Measurements from ENCODE around the gene ERMARD. TPM values are rescaled to one million over a fixed set of nuclear protein-coding genes. Genes with fewer than 3 reads are reported as not detected.

The ERMARD gene
- total RNA-seq, 1 donor from 2014 or later, result 41.5 TPM

Other genes with a start within 250 kb of the ERMARD start
- 41.5 TPM for gene WDR27, start 49.6 kb upstream of the ERMARD start, total RNA-seq
- gene C6orf120, start 49.5 kb upstream of the ERMARD start, total RNA-seq, result 21.4 TPM
- gene PHF10, start 27.1 kb upstream of the ERMARD start, total RNA-seq, result 54.8 TPM
- 3.2 TPM for gene DYNLT2, start 50 bp upstream of the ERMARD start, total RNA-seq